Hepatocyte (in vitro differentiated cells): ENCODE measurements around the gene CENPP. TPM values are rescaled to one million over a fixed set of nuclear protein-coding genes. Genes with fewer than 3 reads are reported as not detected.
A peak's percentile ranks its signal among the peaks of the same experiment; 100 is the strongest.

Source experiments
- DNase-seq: peaks from one replicate; pipeline ENCODE4 v3.0.0-alpha.2; 2016; ENCODE audit warnings: low spot score
- H2AFZ ChIP-seq: fragments of 200-600 bp; sonication (generic); 2 replicates; pipeline ENCODE4 v1.6.0; 2016; ENCODE audit warnings: antibody characterized with exemption, mild to moderate bottlenecking
- H3K27ac ChIP-seq: fragments of 200-600 bp; sonication (generic); 2 replicates; pipeline ENCODE4 v1.5.1; 2016; ENCODE audit warnings: mild to moderate bottlenecking
- H3K27me3 ChIP-seq: fragments of 200-600 bp; sonication (generic); 2 replicates; pipeline ENCODE4 v1.6.1; 2016
- H3K36me3 ChIP-seq: fragments of 200-600 bp; sonication (generic); replicated peaks from 2 replicates; pipeline ENCODE4 v1.5.1; 2016; ENCODE audit warnings: low read depth; ENCODE audit not compliant: insufficient read depth
- H3K4me1 ChIP-seq: fragments of 200-600 bp; sonication (generic); 2 replicates; pipeline ENCODE4 v1.5.1; 2016; ENCODE audit warnings: mild to moderate bottlenecking, moderate library complexity; ENCODE audit not compliant: insufficient read depth
- H3K4me2 ChIP-seq: fragments of 200-600 bp; sonication (generic); 2 replicates; pipeline ENCODE4 v1.6.0; 2016
- H3K4me3 ChIP-seq: fragments of 200-600 bp; sonication (generic); 2 replicates; pipeline ENCODE4 v1.5.1; 2016; ENCODE audit warnings: mild to moderate bottlenecking
- H3K79me2 ChIP-seq: fragments of 200-600 bp; sonication (generic); 2 replicates; pipeline ENCODE4 v1.6.0; 2017; ENCODE audit warnings: mild to moderate bottlenecking
- H3K9me2 ChIP-seq: fragments of 200-600 bp; sonication (generic); replicated peaks from 2 replicates; pipeline ENCODE4 v1.6.0; 2017; ENCODE audit warnings: mild to moderate bottlenecking; ENCODE audit not compliant: insufficient read depth
- H3K9me3 ChIP-seq: fragments of 200-600 bp; sonication (generic); 2 replicates; pipeline ENCODE4 v1.5.1; 2016; ENCODE audit warnings: low read depth, mild to moderate bottlenecking
- H4K20me1 ChIP-seq: fragments of 200-600 bp; sonication (generic); 2 replicates; pipeline ENCODE4 v1.6.0; 2016; ENCODE audit warnings: mild to moderate bottlenecking; ENCODE audit not compliant: insufficient read depth, poor library complexity, severe bottlenecking
- EZH2 ChIP-seq: fragments of 200-600 bp; sonication (generic); IDR thresholded peaks from 2 replicates; pipeline ENCODE4 v1.6.1; 2016; ENCODE audit warnings: antibody characterized with exemption, mild to moderate bottlenecking, borderline replicate concordance
- EZH2phosphoT487 ChIP-seq: fragments of 200-600 bp; sonication (generic); IDR thresholded peaks from one replicate; pipeline ENCODE4 v1.6.1; 2018; ENCODE audit warnings: antibody characterized with exemption, mild to moderate bottlenecking, low read depth, moderate library complexity; ENCODE audit not compliant: unreplicated experiment, severe bottlenecking
- WGBS: methylation state at CpG from one replicate; pipeline ENCODE4 v1.1.6; 2016; ENCODE audit warnings: low lambda C conversion rate; ENCODE audit errors: missing lambda C conversion rate; 5-methylcytosine and 5-hydroxymethylcytosine counted together
- polyA plus RNA-seq: library from polyadenylated mRNA; unstranded; fragments of >200 nt; fragmentation: Nextera tagmentation; extraction: Ambion mirVana; gene quantifications from 2 replicates; pipeline ENCODE4 v1.2.1, GENCODE V29; 2016
- total RNA-seq: library from RNA; depleted of rRNA; stranded (reverse); fragments of >200 nt; gene quantifications from 2 replicates; pipeline ENCODE4 v1.2.3, GENCODE V29; 2014
- TF ChIP-seq, protein P1 (sequence below): fragments of 200-600 bp; sonication (generic); IDR thresholded peaks from 2 replicates; pipeline ENCODE4 v1.5.1; 2016; ENCODE audit warnings: antibody characterized with exemption, mild to moderate bottlenecking; ENCODE audit not compliant: poor library complexity

Gene CENPP
- total and polyA plus RNA-seq, 2 experiments from 2014 or later: 5.1 to 5.9 TPM

DNA sequence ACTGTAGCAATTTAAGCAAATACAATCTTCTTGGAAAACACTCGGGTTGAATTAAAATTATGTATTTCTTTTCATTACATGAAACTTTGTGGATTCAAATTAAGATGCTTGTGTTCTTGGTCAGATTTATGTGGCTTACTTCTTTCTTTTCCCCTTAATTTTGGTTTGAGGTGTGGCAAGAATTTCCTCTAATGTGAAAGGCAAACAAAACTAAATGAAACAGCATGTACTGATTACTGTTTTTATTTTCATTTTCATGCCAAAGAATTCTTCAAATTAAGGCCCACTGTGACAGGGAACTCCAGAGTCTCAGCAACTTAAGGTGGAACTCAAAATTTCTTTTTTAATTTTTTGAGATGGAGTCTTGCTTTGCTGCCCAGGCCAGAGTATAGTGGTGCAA, 98.6 kb downstream of the CENPP start, which contains the start of gene OMD:
TSS of gene OMD (minus strand) at position 132 of the 400 bp plus-strand sequence. CDS start 6,913 bp downstream, outside the sequence.
- no peaks in the 10 kb centered on the region for H3K9me3 ChIP-seq
- DNase-seq: no peak
- H3K4me2 ChIP-seq: no peak within 1 kb of the TSS
- H3K27me3 ChIP-seq: no peaks in the 10 kb centered on the region
- WGBS: 71% methylated on average over 1 of the region's 1 CpG
- no peak within 1 kb of the TSS for H2AFZ ChIP-seq
- no peaks in the 10 kb centered on the region for H3K9me2 ChIP-seq
- TF ChIP-seq EZH2phosphoT487 (no peak), EZH2 (no peak)
- TF ChIP-seq, protein P1, sequence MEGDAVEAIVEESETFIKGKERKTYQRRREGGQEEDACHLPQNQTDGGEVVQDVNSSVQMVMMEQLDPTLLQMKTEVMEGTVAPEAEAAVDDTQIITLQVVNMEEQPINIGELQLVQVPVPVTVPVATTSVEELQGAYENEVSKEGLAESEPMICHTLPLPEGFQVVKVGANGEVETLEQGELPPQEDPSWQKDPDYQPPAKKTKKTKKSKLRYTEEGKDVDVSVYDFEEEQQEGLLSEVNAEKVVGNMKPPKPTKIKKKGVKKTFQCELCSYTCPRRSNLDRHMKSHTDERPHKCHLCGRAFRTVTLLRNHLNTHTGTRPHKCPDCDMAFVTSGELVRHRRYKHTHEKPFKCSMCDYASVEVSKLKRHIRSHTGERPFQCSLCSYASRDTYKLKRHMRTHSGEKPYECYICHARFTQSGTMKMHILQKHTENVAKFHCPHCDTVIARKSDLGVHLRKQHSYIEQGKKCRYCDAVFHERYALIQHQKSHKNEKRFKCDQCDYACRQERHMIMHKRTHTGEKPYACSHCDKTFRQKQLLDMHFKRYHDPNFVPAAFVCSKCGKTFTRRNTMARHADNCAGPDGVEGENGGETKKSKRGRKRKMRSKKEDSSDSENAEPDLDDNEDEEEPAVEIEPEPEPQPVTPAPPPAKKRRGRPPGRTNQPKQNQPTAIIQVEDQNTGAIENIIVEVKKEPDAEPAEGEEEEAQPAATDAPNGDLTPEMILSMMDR: no peak
- H3K79me2 ChIP-seq: no peaks in the 10 kb centered on the region
- peaks cover 8% of the 10 kb centered on the region for H3K4me1 ChIP-seq
- H3K27ac ChIP-seq: peak within 1 kb of the TSS; percentile 48
- no peak within 1 kb of the TSS for H3K4me3 ChIP-seq
- no peaks in the 10 kb centered on the region for H3K36me3 ChIP-seq
- H4K20me1 ChIP-seq: no peaks in the 10 kb centered on the region

DNA sequence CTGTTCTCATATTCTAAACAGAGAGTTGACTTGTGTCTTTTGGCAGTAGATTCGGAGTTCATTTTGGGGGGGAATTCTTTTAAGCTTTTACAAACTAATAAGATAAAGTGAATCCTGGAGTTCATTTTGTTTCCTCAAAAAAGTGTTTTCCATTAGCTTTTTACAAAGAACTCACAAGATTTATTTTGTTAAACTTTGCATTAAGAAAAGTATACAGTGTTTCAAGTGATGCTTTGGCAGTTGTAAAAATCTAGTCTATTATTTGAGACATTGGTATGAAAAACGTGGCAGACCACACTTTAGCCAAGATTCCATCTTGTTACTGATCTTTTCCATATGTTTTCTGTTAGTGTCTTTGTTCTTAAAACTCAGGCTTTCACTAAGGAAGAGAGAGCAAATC, 99.7 kb downstream of the CENPP start:
- peak; percentile 11 for DNase-seq
- no peaks in the 10 kb centered on the region for H3K36me3 ChIP-seq
- H3K4me2 ChIP-seq: no peak overlapping the region
- no peaks in the 10 kb centered on the region for H4K20me1 ChIP-seq
- TF ChIP-seq EZH2phosphoT487 (no peak), EZH2 (no peak)
- TF ChIP-seq, protein P1: no peak
- 35% methylated on average over 2 of the region's 2 CpGs for WGBS
- peaks cover 8% of the 10 kb centered on the region for H3K4me1 ChIP-seq
- H3K9me2 ChIP-seq: no peaks in the 10 kb centered on the region
- H3K27me3 ChIP-seq: no peaks in the 10 kb centered on the region
- no peaks in the 10 kb centered on the region for H3K9me3 ChIP-seq
- peak overlapping the region; percentile 65 for H3K27ac ChIP-seq
- no peak overlapping the region for H2AFZ ChIP-seq
- no peaks in the 10 kb centered on the region for H3K79me2 ChIP-seq
- no peak overlapping the region for H3K4me3 ChIP-seq

DNA sequence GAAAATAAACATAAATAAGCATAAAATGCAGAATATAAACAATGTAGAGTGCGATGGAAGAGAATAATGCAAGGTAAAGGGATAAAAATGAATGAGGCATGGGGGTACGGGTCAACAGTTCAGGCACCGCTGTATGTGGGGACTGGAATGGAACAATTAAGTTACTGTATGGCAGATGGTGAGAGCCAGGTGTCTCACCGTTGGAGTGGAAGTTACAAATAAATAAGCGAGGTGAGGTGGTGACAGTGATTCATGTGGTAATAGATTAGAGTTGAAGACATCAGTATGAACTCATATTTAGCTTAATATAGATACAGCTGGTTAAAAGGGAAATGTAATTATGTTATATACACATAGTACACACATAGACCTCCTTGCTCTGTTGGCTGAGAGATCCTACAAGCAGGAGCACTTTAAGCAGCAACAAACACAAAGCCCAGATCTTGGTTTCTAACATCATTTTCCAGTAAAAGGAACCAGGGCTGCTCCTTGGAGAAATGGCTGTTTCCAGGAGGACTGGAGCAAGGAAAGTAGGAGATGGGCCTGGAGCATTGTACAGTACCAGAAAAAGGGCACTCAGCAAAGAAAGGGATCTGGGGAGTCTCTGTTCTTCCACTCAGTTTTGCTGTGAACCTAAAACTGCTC, 100.9 kb downstream of the CENPP start:
- peak overlapping the region; percentile 65 for H3K27ac ChIP-seq
- no peak overlapping the region for H2AFZ ChIP-seq
- peaks cover 8% of the 10 kb centered on the region for H3K4me1 ChIP-seq
- 54% methylated on average over 5 of the region's 5 CpGs for WGBS
- peak overlapping the region; percentile 3 for H3K4me2 ChIP-seq
- DNase-seq: no peak
- no peaks in the 10 kb centered on the region for H3K9me3 ChIP-seq
- H4K20me1 ChIP-seq: no peaks in the 10 kb centered on the region
- H3K79me2 ChIP-seq: no peaks in the 10 kb centered on the region
- no peak overlapping the region for H3K4me3 ChIP-seq
- H3K36me3 ChIP-seq: no peaks in the 10 kb centered on the region
- no peaks in the 10 kb centered on the region for H3K27me3 ChIP-seq
- no peak for TF ChIP-seq EZH2
- TF ChIP-seq EZH2phosphoT487: no peak
- TF ChIP-seq, protein P1: no peak
- no peaks in the 10 kb centered on the region for H3K9me2 ChIP-seq
